Hematopoietic multipotent progenitor cell (in vitro differentiated cells): ENCODE measurements around the gene PLK3. TPM values are rescaled to one million over a fixed set of nuclear protein-coding genes. Genes with fewer than 3 reads are reported as not detected.
A peak's percentile ranks its signal among the peaks of the same experiment; 100 is the strongest.
"Not testable (repeated sequence)": the region's sequence is repeated elsewhere in the genome, so short reads cannot be mapped to it uniquely, and the experiment has no call there.

ENCODE experiments used
- DNase-seq, 3 donors: peaks; one replicate each; pipeline ENCODE4 v3.0.0-alpha.2; 2011 to 2015; ENCODE audit warnings: low read depth in 2 of 3, low spot score in 2 of 3
- total RNA-seq: library from RNA; depleted of rRNA; stranded (reverse); fragments of >200 nt; gene quantifications from one replicate; pipeline ENCODE4 v1.2.3, GENCODE V29; 2012

Gene PLK3
- total RNA-seq, 1 donor: 48.5 TPM

GRCh38 chr1:44808063-44808937 lies 8.1 kb downstream of the PLK3 start, which contains the start of gene BTBD19:
TSS of gene BTBD19 (plus strand) at chr1:44808523. CDS start at chr1:44808821, 298 bp downstream.
- DNase-seq: peak in 1 of 3 donors; percentile 55

- peak; percentile 69 to 86 (median 72) for DNase-seq
Observed at GRCh38 chr1:44808938-44809917, 9.1 kb downstream of the PLK3 start.

DNA sequence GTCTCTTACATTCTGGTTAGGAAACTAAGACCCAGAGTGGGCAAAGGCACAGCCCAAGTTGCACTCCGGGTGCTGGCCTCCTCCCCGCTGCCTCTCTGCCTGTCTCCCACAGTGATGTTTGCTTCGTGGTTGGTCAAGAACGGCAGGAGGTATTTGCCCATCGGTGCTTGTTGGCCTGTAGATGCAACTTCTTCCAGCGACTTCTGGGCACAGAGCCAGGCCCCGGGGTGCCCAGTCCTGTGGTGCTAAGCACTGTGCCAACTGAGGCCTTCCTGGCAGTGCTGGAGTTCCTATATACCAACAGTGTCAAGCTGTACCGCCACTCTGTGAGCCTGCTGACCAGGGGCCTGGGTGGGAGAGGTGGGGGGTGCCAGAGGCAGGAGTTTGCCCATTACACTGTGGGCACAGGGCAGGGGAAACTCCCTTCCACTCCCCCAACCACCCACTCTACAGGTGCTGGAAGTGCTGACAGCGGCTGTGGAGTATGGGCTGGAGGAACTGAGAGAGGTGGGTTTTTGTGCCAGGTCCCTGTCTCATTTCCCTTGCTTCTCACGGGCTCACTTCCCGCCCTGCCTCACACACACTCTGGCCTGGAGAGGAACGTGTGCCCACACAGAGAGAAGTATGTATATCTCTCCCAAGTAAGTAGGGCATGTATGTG lies 10.1 kb downstream of the PLK3 start:
- peak in 1 of 3 donors; percentile 31 for DNase-seq

GRCh38 chr1:44810762-44811105 lies 10.6 kb downstream of the PLK3 start:
- not testable (repeated sequence) for DNase-seq

DNA sequence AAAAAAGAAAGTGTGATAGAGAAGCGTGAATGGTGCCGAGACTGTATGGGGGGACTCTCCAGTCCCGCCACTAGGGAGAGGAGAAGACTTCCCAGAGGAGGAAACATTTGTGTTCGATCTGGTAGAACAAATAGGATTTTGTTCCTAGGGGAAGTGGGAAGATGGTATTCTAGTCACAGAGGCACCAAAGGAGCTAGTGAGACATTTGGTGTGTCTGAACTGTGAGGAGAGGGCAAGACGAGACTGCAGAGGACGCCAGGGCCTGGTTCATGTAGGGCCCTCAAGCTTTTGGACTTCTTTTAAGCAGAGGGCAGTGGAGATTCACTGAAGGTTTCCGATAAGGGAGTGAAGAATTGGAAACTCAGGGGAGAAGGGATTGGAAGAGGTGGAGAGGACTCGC lies 11.1 kb downstream of the PLK3 start:
- DNase-seq: no peak

DNA sequence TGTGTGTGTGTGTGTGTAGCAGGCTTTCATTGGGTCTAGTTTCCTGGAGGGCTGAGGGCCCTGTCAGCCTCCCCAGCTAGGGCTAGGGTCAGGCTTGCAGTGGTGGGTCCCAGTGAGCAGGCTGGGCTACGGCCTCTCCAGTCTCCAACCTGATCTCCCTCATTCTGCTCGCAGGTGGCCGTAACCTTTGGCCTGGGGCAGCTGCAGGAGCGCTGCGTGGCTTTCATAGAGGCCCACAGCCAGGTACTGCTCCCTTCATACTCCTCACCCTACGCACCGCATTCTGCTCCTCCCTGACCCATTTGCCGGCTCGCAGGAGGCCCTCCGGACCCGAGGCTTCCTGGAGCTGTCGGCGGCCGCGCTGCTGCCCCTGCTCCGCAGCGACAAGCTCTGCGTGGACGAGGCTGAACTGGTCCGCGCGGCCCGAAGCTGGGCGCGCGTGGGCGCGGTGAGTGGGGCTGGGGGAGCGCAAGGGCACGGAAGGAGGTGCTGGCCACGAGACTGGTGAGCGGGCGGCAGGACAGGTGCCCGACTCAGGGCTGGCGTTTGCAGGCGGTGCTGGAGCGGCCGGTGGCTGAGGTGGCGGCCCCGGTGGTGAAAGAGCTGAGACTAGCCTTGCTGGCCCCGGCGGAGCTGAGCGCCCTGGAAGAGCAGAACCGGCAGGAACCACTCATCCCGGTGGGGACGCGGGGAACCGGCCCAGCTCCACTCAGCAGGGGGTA lies 12.8 kb downstream of the PLK3 start:
- no peak for DNase-seq

GRCh38 chr1:44815926-44816325 lies 15.7 kb downstream of the PLK3 start:
- DNase-seq: not testable (repeated sequence)

DNA sequence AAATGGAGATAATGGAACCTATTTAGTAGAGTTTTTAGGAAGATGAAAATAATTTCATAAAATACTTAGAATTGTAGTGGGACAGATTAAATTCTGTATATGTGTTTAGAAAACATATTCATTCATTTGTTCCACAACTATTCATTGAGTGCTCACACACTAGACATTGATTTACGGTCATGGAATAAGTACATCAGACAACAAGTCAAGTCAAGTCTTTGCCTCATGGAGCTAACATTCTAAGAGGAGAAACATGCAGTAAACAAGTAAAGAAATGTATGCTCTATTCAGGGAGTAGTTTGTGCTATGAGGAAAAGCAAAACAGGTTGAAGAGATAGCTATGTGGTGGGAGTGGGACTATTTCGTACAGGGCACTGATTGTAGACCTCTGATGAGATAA lies 17.1 kb downstream of the PLK3 start:
- DNase-seq: no peak

- no peak for DNase-seq
Observed at GRCh38 chr1:44817771-44818495, 17.8 kb downstream of the PLK3 start.

DNA sequence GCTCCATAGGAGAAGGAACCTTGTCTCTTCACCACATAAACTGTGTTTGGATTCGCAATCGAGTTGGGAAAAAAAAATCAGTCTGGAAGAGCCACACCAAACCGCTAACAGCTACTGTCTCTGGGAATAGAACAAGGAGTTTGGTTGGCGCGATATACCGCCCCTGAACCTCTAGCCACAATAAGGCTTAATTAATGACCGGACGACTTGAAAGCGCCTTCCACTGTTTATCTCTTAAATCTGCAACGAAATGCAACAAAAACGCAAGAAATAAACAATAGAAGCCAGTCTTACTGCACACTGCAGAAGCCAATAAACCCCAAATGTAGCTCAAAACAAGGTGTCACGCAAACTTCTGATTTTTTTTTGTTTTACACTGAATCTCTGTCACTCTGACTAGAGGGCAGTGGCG lies 19.0 kb downstream of the PLK3 start:
- DNase-seq: no peak

GRCh38 chr1:44819608-44820327 lies 19.6 kb downstream of the PLK3 start:
- DNase-seq: peak; percentile 84 to 94 (median 90)

- no peak for DNase-seq
Observed at GRCh38 chr1:44820328-44821239, 20.4 kb downstream of the PLK3 start.

- no peak for DNase-seq
Observed at GRCh38 chr1:44821240-44821715, 21.1 kb downstream of the PLK3 start.

DNA sequence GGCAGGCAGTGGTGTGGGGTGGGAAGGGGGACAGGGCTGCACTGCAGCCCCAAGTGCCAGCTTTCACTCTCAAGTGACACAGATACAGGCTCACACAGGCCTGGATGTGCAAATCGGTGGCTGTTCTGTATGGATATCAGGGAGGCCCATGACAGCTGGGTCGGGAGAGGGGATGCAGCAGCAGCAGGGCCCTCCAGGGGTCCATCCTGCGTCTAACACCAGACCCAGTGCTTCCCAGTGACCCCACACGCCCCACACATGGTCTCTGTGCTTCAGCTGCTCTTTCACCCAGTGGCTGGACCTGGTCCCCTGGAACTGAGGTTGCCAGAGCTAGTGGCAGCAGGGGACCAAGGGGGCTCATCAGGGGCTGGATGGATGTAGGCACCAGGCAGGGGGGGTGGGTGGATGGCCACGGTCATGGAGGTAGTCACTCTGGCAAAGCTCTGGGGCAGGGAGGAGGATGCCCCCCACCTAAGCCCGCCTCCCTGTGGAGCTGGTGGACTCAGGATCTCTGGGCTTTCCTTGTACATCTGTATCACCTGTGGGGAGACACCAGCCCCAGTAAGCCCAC lies 22.0 kb downstream of the PLK3 start:
- no peak for DNase-seq

DNA sequence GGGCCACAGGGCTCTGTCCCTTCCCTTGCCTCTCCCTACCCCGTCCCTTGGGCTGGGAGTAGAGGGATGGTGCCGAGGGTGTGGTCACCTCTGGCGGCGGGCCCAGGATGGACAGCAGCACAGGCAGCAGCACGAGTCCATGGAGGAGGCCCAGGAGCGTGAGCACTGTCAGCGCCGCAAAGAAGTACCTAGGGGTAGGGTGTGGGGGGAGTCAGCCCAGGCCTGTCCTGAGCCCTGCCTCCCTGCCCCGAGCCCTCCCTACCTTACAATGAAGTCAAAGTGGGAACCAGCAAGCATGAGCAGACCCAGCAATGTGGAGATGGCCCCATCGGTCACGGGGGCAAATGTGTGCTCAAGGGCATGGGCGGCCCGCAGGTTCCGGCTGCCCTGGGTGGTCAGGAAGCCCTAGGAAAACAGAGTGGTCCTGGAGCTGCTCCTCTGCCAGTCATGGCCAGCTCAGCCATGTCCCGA lies 22.8 kb downstream of the PLK3 start:
- DNase-seq: no peak

DNA sequence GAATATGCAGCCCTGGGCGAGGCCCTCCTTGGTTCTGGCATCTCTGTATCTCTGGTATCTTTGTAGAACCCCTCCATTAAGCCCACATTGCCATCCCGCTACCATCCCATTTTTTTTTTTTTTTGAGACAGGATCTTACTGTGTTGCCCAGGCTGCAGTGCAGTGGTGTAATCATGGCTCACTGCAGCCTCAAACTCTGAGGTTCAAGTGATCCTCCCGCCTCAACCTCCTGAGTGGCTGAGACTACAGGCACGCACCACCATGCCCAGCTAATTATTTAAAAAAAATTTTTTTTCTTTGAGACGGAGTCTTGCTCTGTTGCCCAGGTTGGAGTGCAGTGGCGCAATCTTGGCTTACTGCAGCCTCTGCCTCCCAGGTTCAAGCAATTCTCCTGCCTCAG lies 24.2 kb downstream of the PLK3 start:
- DNase-seq: not testable (repeated sequence)
